OCI-LY3 (cell line): ENCODE measurements around the gene RAP1GAP2.

Source experiments
- CTCF ChIP-seq: fragments of 200-600, 300-600 bp; sonication (generic); IDR thresholded peaks from 2 replicates; pipeline ENCODE4 v1.5.1; 2014; ENCODE audit warnings: antibody characterized with exemption, low read length, low read depth
- EZH2phosphoT487 ChIP-seq: fragments of 200-600 bp; shearing (Covaris generic); IDR thresholded peaks from 2 replicates; pipeline ENCODE4 v1.6.1; 2018; ENCODE audit warnings: antibody characterized with exemption, mixed run types, low read depth

- TF ChIP-seq CTCF, result no peak
- no peak for TF ChIP-seq EZH2phosphoT487
Observed at GRCh38 chr17:2902546-2902945, 106.3 kb downstream of the RAP1GAP2 start.
